ENCODE measurements around the gene ROGDI.

Gene ROGDI

GRCh38 chr16:4839942-4840341 lies 37.5 kb upstream of the ROGDI start:
- H3K36me3 ChIP-seq (replicated peaks; ENCODE audit: insufficient read depth, low read length) = peaks cover 5% of the 10 kb centered on the region; the same call in 1 of the 2 replicates

GRCh38 chr16:4837733-4838501 lies 35.5 kb upstream of the ROGDI start:
- H3K4me3 ChIP-seq (ENCODE audit: low read length) = no peak overlapping the region
- peaks cover 60% of the 10 kb centered on the region for H3K79me2 ChIP-seq (ENCODE audit: low read length)
- H3K36me3 ChIP-seq (replicated peaks; ENCODE audit: insufficient read depth, low read length) = no peaks in the 10 kb centered on the region; the same call in 1 of the 2 replicates
- TF ChIP-seq EZH2phosphoT487 (IDR thresholded peaks at IDR 0.05; ENCODE audit: low read length) (no peak), EZH2 (optimal IDR thresholded peaks at IDR 0.05; ENCODE audit: low read depth, low read length) (no peak)
- TF ChIP-seq, protein P1, sequence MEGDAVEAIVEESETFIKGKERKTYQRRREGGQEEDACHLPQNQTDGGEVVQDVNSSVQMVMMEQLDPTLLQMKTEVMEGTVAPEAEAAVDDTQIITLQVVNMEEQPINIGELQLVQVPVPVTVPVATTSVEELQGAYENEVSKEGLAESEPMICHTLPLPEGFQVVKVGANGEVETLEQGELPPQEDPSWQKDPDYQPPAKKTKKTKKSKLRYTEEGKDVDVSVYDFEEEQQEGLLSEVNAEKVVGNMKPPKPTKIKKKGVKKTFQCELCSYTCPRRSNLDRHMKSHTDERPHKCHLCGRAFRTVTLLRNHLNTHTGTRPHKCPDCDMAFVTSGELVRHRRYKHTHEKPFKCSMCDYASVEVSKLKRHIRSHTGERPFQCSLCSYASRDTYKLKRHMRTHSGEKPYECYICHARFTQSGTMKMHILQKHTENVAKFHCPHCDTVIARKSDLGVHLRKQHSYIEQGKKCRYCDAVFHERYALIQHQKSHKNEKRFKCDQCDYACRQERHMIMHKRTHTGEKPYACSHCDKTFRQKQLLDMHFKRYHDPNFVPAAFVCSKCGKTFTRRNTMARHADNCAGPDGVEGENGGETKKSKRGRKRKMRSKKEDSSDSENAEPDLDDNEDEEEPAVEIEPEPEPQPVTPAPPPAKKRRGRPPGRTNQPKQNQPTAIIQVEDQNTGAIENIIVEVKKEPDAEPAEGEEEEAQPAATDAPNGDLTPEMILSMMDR (IDR thresholded peaks at IDR 0.05; ENCODE audit: low read length) = no peak
- peaks cover 18% of the 10 kb centered on the region for H3F3A ChIP-seq (ENCODE audit: insufficient read depth, low read length)
- H2AFZ ChIP-seq (ENCODE audit: low read length) = no peak overlapping the region
- H3K9me2 ChIP-seq (replicated peaks; ENCODE audit: insufficient read depth, low read length) = no peaks in the 10 kb centered on the region
- H3K27ac ChIP-seq (ENCODE audit: low read length) = peak overlapping the region; percentile 40; the same call in 1 of the 2 replicates
- no peaks in the 10 kb centered on the region for H4K20me1 ChIP-seq (ENCODE audit: insufficient read depth, low read length)
- no peak overlapping the region for H3K9ac ChIP-seq (ENCODE audit: low read length)
- DNase-seq = peak; percentile 75
- H3K9me3 ChIP-seq (replicated peaks; ENCODE audit: insufficient read depth, low read length) = no peaks in the 10 kb centered on the region
- no peaks in the 10 kb centered on the region for H3K27me3 ChIP-seq (replicated peaks; ENCODE audit: insufficient read depth, low read length)
- H3K4me1 ChIP-seq (ENCODE audit: low read length) = peaks cover 19% of the 10 kb centered on the region
- no peak overlapping the region for H3K4me2 ChIP-seq (ENCODE audit: low read depth, low read length)

More at GRCh38 chr16:4839942-4840341, 37.5 kb upstream of the ROGDI start:
- Histone ChIP-seq H3K27ac (ENCODE audit: low read length) (no peak overlapping the region), H3K4me2 (ENCODE audit: low read depth, low read length) (no peak overlapping the region), H3F3A (ENCODE audit: insufficient read depth, low read length) (peaks cover 18% of the 10 kb centered on the region), H4K20me1 (ENCODE audit: insufficient read depth, low read length) (no peaks in the 10 kb centered on the region), H3K27me3 (replicated peaks; ENCODE audit: insufficient read depth, low read length) (no peaks in the 10 kb centered on the region), H2AFZ (ENCODE audit: low read length) (no peak overlapping the region), H3K4me3 (ENCODE audit: low read length) (no peak overlapping the region), H3K4me1 (ENCODE audit: low read length) (peaks cover 19% of the 10 kb centered on the region), H3K9me2 (replicated peaks; ENCODE audit: insufficient read depth, low read length) (no peaks in the 10 kb centered on the region), H3K9me3 (replicated peaks; ENCODE audit: insufficient read depth, low read length) (no peaks in the 10 kb centered on the region), H3K79me2 (ENCODE audit: low read length) (peaks cover 63% of the 10 kb centered on the region), H3K9ac (ENCODE audit: low read length) (no peak overlapping the region)
- no peak for DNase-seq
- TF ChIP-seq EZH2phosphoT487 (IDR thresholded peaks at IDR 0.05; ENCODE audit: low read length) (no peak), EZH2 (optimal IDR thresholded peaks at IDR 0.05; ENCODE audit: low read depth, low read length) (no peak)
- TF ChIP-seq, protein P1 (IDR thresholded peaks at IDR 0.05; ENCODE audit: low read length) = no peak

GRCh38 chr16:4836727-4837126 lies 34.3 kb upstream of the ROGDI start:
- no peak overlapping the region for H3K9ac ChIP-seq (ENCODE audit: low read length)
- no peaks in the 10 kb centered on the region for H3K9me2 ChIP-seq (replicated peaks; ENCODE audit: insufficient read depth, low read length)
- no peak for DNase-seq
- TF ChIP-seq, protein P1 (IDR thresholded peaks at IDR 0.05; ENCODE audit: low read length) = no peak
- TF ChIP-seq EZH2 (optimal IDR thresholded peaks at IDR 0.05; ENCODE audit: low read depth, low read length) (no peak), EZH2phosphoT487 (IDR thresholded peaks at IDR 0.05; ENCODE audit: low read length) (no peak)
- H3K4me3 ChIP-seq (ENCODE audit: low read length) = no peak overlapping the region
- no peaks in the 10 kb centered on the region for H3K9me3 ChIP-seq (replicated peaks; ENCODE audit: insufficient read depth, low read length)
- peaks cover 19% of the 10 kb centered on the region for H3K4me1 ChIP-seq (ENCODE audit: low read length)
- no peak overlapping the region for H3K27ac ChIP-seq (ENCODE audit: low read length)
- no peak overlapping the region for H3K4me2 ChIP-seq (ENCODE audit: low read depth, low read length)
- no peaks in the 10 kb centered on the region for H4K20me1 ChIP-seq (ENCODE audit: insufficient read depth, low read length)
- H2AFZ ChIP-seq (ENCODE audit: low read length) = no peak overlapping the region
- H3K36me3 ChIP-seq (replicated peaks; ENCODE audit: insufficient read depth, low read length) = peaks cover 7% of the 10 kb centered on the region
- H3K79me2 ChIP-seq (ENCODE audit: low read length) = peaks cover 60% of the 10 kb centered on the region
- peaks cover 18% of the 10 kb centered on the region for H3F3A ChIP-seq (ENCODE audit: insufficient read depth, low read length)
- H3K27me3 ChIP-seq (replicated peaks; ENCODE audit: insufficient read depth, low read length) = no peaks in the 10 kb centered on the region

Measured in MM.1S (cell line).